ENCODE results near the gene NME4. TPM values are rescaled to one million over a fixed set of nuclear protein-coding genes. Genes with fewer than 3 reads are reported as not detected.

NME4 gene
- polyA plus RNA-seq, 1 of the 3 experiments (the other 2 are of a cell fraction), result 509 TPM

GRCh38 chr16:374616-374926 is 22.4 kb upstream of the NME4 start:
- no peak for TF ChIP-seq NRF1 (IDR thresholded peaks at IDR 0.05; ENCODE audit: low read depth, low read length)
- no peak for TF ChIP-seq GABPA (IDR thresholded peaks at IDR 0.05; ENCODE audit: low read depth)
- TF ChIP-seq CTCF (IDR thresholded peaks at IDR 0.05), result no peak
- TF ChIP-seq RCOR1 (IDR thresholded peaks at IDR 0.05; ENCODE audit: low read length), result no peak
- no peak for TF ChIP-seq GATA2 (CRISPR knock-in tag; IDR thresholded peaks at IDR 0.05)
- no peak for TF ChIP-seq POLR2AphosphoS5 (IDR thresholded peaks at IDR 0.05; ENCODE audit: low read depth, low read length)
- TF ChIP-seq EP300 (IDR thresholded peaks at IDR 0.05; ENCODE audit: borderline replicate concordance in 1 of 2, low read depth in 1 of 2, low read length in 1 of 2), result no peak
- H3K36me3 ChIP-seq (replicated peaks in 1 of 2; ENCODE audit: control insufficient read depth in 1 of 2, insufficient read depth in 2 of 2, low read length in 1 of 2), result peaks cover 0 to 55% of the 10 kb centered on the region in 2 experiments
- CTCF ChIA-PET, result interaction anchor here (1.7 kb wide), 1 partner anchor 12 kb away, joined by 9 read pairs; no protein-coding TSS in a partner anchor

GRCh38 chr16:375212-375611 is 21.8 kb upstream of the NME4 start:
- Histone ChIP-seq H3F3A (replicated peaks; ENCODE audit: insufficient read depth) (peaks cover 5% of the 10 kb centered on the region), H3K36me3 (replicated peaks in 1 of 2; ENCODE audit: control insufficient read depth in 1 of 2, insufficient read depth in 2 of 2, low read length in 1 of 2) (peaks cover 0 to 55% of the 10 kb centered on the region in 2 experiments), H3K4me3 (ENCODE audit: low read depth in 2 of 2, low read length in 1 of 2) (no peak overlapping the region), H3K4me1 (ENCODE audit: control insufficient read depth in 1 of 2, insufficient read depth in 2 of 2, low read depth in 1 of 2, low read length in 1 of 2) (peaks cover 5 to 19% of the 10 kb centered on the region in 2 experiments; a peak in 2 of 4 replicates), H3K9ac (no peak overlapping the region), H3K9me2 (no peaks in the 10 kb centered on the region), H4K20me1 (ENCODE audit: insufficient read depth) (peaks cover 17% of the 10 kb centered on the region), H3K79me2 (ENCODE audit: insufficient read depth) (peaks cover 18% of the 10 kb centered on the region), H3K27me3 (ENCODE audit: insufficient read depth) (no peaks in the 10 kb centered on the region), H3K4me2 (no peak overlapping the region), H2AFZ (ENCODE audit: low read depth) (no peak overlapping the region), H3K27ac (ENCODE audit: low read depth in 2 of 2, low read length in 1 of 2) (no peak overlapping the region), H3K9me3 (no peaks in the 10 kb centered on the region)
- no peak for TF ChIP-seq GATA2 (CRISPR knock-in tag; IDR thresholded peaks at IDR 0.05)
- TF ChIP-seq ELF1 (IDR thresholded peaks at IDR 0.05), result no peak
- no peak for TF ChIP-seq MEF2A (IDR thresholded peaks at IDR 0.05; ENCODE audit: borderline replicate concordance, low read depth)
- no peak for TF ChIP-seq NRF1 (IDR thresholded peaks at IDR 0.05; ENCODE audit: low read depth, low read length)
- TF ChIP-seq USF2 (IDR thresholded peaks at IDR 0.05; ENCODE audit: borderline replicate concordance, low read depth, low read length), result no peak
- TF ChIP-seq SIN3A (IDR thresholded peaks at IDR 0.05; ENCODE audit: borderline replicate concordance, low read depth, low read length), result no peak
- TF ChIP-seq IRF3 (IDR thresholded peaks at IDR 0.05; ENCODE audit: low read depth, low read length), result no peak
- no peak for TF ChIP-seq FOXJ3 (CRISPR knock-in tag; IDR thresholded peaks at IDR 0.05)
- no peak for TF ChIP-seq POLR2AphosphoS5 (IDR thresholded peaks at IDR 0.05; ENCODE audit: low read depth, low read length)
- TF ChIP-seq YY1 (IDR thresholded peaks at IDR 0.05; ENCODE audit: low read depth), result no peak
- TF ChIP-seq USF1 (IDR thresholded peaks at IDR 0.05; ENCODE audit: borderline replicate concordance, low read depth), result no peak
- no peak for TF ChIP-seq RXRA (IDR thresholded peaks at IDR 0.05; ENCODE audit: borderline replicate concordance, low read depth)
- no peak for TF ChIP-seq NFIC (IDR thresholded peaks at IDR 0.05; ENCODE audit: borderline replicate concordance)
- ChIA-PET CTCF (interaction anchor here (1.7 kb wide), 1 partner anchor 13 kb away, joined by 9 read pairs; no protein-coding TSS in a partner anchor), POLR2A (no interaction called here)
- 96% methylated on average over 15 of the region's 23 CpGs for WGBS (ENCODE audit: low lambda C conversion rate)
- DNase-seq, result no peak

More at GRCh38 chr16:374616-374926, 22.4 kb upstream of the NME4 start:
- Histone ChIP-seq H3K27ac (ENCODE audit: low read depth in 2 of 2, low read length in 1 of 2) (no peak overlapping the region), H3K79me2 (ENCODE audit: insufficient read depth) (peaks cover 11% of the 10 kb centered on the region), H3K4me1 (ENCODE audit: control insufficient read depth in 1 of 2, insufficient read depth in 2 of 2, low read depth in 1 of 2, low read length in 1 of 2) (peaks cover 3 to 19% of the 10 kb centered on the region in 2 experiments; a peak in 2 of 4 replicates), H3K9me3 (no peaks in the 10 kb centered on the region), H3K9ac (no peak overlapping the region), H3K9me2 (no peaks in the 10 kb centered on the region), H3K4me3 (ENCODE audit: low read depth in 2 of 2, low read length in 1 of 2) (no peak overlapping the region), H4K20me1 (ENCODE audit: insufficient read depth) (peaks cover 11% of the 10 kb centered on the region), H3F3A (replicated peaks; ENCODE audit: insufficient read depth) (peaks cover 5% of the 10 kb centered on the region), H3K27me3 (ENCODE audit: insufficient read depth) (no peaks in the 10 kb centered on the region), H3K4me2 (no peak overlapping the region), H2AFZ (ENCODE audit: low read depth) (no peak overlapping the region)
- 60% methylated on average over 1 of the region's 9 CpGs for WGBS (ENCODE audit: low lambda C conversion rate)
- DNase-seq, result no peak
- POLR2A ChIA-PET, result no interaction called here
